UCSD-AML1 (cell line): Measurements from ENCODE around the gene LARGE1.
A peak's percentile ranks its signal among the peaks of the same experiment; 100 is the strongest.

Source experiments
- DNase-seq: peaks from one replicate; lab custom pipeline; 2025; ENCODE audit not compliant: unreplicated experiment; lab: John Stamatoyannopoulos, UW

The LARGE1 gene

DNA sequence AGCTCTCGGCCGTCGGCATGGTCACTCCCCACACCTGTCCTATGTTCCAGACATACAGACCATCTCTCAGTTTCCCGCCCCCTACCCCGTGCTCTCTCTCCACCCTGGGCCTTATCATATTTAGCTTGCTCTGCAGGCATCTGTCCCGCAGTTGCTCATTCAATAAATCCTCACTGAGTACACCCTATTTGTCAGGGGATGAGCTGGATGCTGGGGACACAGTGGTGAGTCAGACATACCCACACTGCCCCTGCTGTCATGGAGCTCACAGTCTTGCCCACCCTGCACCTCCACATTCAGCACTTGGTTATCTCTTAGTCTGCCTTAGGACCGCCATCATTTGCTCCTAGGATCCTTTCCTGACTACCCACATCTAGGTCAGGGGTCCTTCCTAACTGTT, 313.8 kb downstream of the LARGE1 start:
- no peak for DNase-seq

DNA sequence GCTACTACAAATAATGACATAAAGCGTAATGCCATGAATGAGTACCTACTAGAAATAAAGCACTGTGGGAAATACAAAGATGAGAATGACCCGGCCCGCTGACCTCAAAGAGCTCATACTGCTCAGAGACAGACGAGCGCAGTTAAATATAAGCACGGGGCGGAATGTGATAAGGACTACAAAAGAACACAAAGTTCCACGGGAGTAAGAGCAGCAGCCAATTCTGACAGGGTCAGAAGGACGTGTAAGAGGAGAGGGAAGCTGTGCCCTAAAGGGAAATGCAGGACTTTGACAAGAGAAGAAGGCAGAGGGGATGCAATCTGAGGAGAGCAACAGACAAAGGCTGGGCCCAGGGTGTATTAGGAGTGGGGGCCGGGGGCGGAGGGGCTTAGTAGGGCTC, 314.6 kb downstream of the LARGE1 start:
- no peak for DNase-seq

DNA sequence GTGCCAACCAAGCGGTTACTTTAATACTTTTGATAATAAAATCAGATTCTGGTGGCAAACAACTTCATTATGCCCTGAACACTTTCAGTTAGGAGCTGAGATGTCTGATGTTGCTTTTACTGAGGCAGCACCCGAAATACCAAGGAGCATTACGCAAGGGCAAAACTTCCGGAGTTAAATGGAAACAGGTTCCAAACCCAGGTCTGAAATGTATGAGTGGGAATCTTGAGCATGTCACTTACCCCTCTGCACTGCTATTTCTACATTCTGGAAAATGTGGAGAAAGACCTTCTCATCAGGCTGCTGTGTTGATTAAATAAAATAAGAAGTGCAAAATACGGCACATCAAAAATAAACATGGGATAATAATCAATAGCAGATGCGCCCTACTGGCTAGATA, 315.1 kb downstream of the LARGE1 start:
- no peak for DNase-seq

DNA sequence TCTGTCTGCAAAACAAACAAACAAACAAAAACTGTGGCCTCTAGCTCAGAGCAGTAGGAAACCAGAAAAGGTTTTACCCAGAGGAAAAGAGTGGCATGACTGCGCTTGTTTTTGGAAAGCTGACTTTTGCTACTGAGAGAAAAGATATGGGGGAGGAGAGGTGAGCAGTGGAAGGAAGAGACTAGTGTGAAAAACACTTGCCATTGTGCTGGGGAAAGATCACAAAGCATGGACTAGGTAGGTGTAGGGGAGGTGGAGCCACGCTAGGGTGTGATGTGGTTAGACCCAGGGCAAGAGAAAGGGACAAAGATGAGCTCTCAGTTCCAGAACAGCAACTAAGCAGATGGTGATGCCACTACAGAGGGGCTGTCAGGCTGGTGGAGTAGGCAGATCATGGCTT, 319.2 kb downstream of the LARGE1 start:
- DNase-seq = no peak

DNA sequence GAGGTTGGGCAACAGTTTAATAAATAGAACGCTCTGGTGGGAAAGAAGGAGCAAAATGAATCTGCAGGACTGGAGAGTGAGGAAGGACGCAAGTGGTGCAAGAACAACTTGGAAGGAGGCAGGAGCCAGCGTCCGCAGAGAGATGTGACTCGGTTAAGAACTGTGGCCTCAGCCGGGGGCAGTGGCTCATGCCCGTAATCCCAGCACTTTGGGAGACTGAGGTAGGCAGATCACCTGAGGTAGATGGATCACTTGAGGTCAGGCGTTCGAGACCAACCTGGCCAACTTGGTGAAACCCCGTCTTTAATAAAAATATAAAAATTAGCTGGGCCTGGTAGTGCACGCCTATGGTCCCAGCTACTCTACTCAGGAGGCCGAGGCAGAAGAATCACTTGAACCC, 319.7 kb downstream of the LARGE1 start:
- DNase-seq = no peak

DNA sequence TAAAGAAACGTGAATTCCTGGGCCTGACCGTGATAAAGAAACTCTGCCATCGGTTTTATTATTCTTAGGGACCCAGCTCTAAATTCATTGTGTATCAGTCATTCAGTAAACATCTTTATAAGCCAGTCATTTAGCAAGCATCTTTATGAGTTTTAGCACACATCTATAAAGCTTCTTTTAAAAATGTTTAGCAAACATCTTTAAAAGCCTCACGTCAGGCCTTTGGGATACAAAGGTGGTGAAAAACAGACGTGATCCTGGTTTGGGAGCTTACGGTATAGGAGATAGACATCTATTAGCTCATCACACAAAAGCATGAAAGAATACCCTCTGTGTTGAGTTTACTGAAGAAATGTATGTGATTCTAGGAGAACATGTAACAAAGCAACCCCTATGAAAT, 320.2 kb downstream of the LARGE1 start:
- DNase-seq = no peak

DNA sequence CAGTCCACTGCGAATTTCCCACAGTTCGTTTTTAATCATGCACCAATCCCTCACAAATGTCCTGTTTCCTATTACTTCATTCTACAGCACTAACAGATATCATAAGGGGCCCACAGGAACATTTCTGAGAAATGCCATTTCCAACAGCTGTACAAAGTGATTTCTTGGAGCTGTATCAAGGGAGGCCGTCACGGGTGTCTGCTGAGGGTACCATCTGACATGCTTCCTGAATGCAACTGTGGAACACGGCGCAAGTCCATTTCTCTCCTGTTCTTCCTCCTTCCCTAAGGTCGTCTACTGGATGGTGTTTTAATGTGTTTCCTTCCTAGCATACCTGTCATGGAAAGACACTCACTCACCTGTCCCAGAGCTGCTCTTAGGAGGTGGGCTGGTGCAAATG, 320.7 kb downstream of the LARGE1 start:
- DNase-seq = no peak

DNA sequence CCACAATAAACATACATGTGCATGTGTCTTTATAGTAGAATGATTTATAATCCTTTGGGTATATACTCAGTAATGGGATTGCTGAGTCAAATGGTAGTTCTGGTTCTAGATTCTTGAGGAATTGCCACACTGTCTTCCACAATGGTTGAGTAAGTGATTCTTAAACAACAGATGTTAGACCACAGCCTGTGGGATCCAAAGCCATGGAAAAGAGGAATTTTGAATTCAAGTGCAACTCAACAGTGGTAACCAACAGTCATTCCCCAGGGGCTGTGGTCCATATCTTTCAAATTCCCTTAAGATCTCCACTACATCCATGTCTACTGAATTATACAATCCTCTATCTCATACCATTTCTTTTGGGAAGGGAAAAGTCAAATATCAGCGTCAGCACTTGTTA, 321.5 kb downstream of the LARGE1 start:
- DNase-seq = no peak

DNA sequence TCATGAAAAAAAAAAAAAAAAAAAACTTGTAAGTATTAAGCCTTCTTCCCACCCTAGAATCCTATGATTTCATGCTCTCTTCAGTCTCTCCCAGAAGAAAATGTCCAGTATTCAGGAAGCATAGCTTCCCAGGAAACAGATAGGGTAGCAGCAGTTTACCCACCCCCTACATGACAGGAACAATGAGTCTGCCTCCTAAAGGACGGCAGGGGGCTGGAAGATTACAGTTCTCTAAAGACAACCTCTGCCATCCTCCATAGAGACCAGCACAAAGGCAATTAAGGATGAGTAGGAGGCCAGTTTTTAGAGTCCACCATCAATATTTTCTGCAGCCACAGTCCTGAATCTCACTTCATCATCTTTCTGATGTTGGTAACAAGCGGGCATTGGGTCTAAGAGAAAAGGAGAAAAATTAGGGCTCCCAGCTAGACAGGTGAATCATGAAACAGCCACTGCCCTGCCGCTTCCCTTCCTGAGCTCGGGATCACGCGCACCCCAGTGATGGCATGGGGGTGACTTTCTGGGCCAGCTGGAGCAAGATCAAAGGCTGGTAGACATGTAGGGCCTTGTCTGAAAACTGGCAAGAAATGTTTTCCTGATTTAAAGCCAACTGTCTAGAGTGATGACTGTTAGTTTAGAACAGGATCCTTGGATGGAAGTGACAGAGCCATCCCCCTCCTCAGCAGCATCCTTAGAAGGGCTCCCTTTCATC, 322.8 kb downstream of the LARGE1 start:
- DNase-seq = no peak

DNA sequence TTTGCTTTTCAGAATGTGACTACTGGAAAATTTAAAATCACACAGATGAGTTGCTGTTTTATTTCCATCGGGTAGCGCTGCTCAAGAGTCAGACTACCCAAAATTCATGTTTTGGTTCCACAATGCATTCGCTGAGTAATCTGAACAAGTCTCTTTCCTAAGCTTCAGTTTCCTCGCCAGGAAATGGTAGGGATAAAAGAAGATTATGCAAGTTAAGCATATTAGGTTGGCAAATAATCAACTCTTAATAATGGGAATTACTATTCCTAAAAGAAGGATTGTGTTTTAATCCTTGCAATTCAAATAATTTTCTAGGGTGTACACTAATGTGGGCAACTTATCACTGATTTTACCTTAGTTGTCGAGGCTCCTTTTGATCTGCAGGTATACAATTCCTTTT, 326.5 kb downstream of the LARGE1 start:
- no peak for DNase-seq

DNA sequence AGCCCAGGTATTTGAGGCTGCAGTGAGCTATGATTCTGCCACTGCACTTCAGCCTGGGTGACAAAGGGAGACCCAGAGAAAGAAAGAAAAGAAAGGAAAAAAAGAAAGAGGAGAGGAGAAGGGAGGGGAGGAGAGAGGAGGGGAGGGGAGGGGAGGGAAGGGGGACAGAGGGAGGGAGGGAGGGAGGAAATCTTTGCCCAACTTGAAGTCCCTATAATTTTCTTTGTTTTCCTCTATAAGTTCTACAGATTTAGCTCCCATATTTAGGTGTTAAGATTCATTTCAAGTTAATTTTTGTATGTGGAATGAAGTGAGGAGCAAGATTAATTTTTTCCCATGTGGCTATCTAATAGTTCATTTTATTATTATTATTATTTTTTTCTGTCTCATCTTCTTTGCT, 328.3 kb downstream of the LARGE1 start:
- DNase-seq = no peak

DNA sequence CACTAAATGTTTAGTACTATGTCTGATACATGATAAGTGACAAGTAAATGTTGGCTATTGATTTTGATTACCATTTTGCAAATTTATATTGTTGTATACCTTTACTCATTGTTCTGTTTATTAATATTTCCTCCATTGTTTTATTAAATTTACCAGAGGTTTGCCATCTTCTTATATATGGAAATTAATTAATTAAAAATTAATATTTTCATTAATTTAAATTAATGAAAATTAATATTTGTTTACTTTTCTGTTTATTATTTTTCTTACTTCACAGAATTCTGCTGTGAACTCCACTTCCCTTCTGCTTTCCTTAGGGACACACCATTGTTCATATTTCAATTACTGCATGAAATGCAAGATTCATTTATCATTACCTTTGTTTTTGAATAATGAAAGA, 331.0 kb downstream of the LARGE1 start:
- no peak for DNase-seq

DNA sequence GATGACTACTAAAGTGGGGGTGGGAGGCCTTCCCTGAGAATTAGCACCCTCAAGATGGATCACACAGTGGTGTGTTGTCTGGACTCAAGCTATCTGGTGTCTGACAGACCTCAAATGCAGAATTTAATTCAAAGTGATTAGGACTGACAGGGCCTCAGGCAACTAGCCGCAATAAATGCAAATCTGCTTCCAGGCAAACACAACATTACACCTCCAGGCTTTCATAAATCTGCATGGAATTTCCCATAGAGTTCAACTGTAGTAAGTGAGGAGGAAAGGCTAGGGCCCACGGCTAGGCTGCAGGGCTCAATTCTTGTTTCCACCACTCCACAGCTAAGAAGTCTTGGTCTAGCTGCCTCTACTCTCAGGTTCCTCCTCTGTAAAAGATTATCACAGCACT, 331.4 kb downstream of the LARGE1 start:
- no peak for DNase-seq

DNA sequence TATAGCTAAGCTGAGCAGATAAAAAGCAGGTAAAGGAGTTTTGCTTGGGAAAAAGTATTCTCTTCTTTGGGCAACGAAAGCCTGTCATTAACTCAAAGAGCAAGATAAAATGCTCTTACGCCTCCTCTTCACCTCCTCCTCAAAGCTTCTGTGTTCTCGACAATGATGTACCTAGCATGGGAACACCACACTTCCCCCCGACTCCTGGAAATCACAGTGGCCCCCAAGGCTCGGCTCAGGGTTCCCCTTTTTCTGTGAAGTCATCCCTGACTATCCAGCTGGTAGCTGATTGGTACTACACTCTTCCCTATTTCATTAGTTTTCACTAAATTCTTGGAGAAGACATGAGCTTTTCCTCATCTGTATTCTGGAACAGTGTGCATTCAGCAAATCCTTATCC, 336.1 kb downstream of the LARGE1 start:
- DNase-seq = no peak

DNA sequence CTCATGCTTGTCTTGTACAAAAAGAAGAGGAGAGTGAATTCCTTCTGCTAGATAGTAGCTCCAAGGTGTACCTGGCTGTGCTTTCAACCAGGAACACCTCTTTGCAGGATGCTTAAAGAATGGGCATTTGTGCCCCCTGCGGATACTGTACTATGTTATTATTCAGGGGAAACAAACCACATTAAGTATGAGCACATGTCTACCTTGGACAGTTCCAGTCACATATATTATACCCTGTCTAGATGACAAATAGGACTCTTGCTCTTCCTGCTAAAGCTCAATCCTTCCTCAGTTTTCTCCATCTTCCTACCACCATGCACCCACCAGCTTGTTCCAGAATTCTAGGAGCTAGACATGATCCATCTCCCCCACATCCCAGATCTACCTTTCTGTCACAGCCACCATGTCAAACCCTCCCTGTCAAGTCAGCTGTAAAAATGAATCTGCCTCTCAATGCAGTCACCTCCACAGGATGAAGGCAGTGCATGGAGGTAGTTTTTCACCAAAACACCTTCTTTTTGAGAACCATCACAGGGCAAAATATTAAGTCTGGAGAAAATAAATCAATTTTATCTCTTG, 337.4 kb downstream of the LARGE1 start:
- DNase-seq = no peak

DNA sequence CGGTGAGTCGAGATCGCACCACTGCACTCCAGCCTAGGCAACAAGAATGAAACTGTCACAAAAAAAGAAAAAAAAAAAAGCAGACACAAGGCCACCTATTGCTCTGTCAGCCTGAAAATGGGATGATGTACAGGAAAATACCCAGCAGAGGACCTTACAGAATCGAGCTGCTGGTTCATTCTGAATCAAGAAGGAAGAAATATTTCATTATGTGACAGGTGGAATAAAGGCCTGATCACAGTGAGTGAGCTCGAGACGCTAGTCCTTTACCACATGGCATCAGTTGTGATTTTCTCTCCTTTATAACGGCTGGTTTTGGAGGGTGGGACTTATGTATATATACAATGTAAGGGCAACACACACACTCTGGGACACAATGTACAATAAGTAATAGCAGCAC, 340.0 kb downstream of the LARGE1 start:
- no peak for DNase-seq

DNA sequence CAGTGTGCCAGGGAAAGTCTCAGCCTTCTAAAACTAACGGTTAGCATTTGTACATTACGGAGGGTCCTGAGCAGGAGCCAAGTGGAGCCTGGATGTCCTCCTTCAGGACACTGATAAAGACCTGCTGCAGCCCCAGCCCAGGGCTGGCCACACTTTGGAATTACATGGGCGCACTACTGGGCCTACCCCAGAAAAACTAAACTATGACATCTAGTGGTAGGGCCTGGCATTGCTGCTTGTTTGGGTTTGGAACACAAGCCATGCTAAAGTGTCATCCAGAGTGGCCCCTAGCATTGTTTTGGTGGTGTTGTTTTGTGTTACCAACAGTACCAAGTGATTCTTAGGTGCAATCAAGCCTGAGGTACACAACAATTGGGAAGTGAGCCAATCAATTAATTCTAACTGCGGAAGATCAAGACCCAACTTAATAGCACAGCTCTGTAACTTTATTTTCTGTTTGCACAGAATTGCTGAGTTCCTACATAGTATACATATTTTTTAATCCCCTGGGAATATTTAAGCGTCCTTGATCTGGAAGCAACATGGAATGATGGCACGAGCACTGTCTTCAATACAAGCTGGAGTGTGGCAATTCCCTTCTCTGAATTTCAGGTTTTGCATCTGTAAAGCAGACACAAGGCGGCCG, 340.7 kb downstream of the LARGE1 start:
- peak; percentile 24 for DNase-seq

DNA sequence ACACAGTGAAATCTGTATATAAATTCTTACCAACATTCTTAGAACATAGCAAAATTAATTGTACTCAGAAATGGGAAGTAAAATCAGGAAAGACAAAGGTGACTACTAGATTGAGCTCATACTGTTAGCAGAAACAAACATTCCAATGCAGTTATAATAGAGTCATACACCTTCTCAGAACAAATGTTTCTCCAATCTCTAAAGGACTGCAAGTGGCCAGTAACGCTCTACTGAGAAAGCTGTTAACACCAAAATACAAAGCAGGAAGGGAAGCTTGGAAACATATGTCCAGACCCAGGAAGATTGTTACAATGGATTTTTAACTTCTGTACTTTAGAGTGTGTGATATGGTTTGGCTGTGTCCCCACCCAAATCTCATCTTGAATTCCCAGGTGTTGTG, 341.5 kb downstream of the LARGE1 start:
- no peak for DNase-seq

DNA sequence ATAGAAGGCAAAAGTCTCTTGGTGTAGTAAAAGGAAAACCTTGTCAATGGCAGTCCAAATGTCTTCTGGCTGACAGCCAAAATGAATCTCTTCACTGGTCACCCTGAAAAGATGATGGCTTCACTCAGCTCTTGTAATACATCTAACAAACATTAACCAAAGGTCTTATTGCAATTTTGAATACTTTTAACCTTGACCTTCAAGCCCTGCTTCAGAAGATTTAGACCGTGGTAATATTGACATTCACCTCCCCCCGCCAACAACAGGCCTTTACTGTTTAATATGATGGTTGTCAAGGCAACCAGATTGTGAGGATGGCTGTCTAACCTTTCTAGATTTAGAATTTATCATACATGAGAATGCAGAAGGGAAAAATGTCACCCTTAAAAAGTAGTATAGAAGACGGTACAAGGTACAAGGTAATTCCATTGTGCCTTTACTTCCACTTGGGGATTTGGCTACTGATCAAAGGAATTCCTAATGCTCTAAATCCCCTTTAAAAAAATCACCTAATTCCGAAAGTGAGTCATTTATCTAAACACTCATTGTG, 342.3 kb downstream of the LARGE1 start:
- DNase-seq = no peak

DNA sequence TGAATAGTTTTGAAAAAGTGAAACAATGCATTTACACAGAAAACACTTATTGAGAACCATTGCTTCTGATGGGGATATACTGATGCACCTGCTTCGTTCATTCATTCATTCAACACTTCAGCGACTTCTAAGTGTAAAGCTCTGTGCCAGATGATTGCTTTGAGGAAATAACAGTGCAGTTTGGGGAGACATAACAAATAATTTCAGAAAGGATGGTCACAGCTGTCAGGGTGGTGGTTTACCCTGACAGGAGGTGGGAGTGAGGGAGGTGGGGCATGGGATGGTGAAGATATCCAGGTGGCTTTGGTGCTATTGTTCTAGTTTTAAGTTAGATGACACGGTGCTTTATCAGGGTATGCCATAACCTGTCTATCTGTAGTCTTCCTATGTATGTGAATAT, 344.1 kb downstream of the LARGE1 start:
- no peak for DNase-seq

DNA sequence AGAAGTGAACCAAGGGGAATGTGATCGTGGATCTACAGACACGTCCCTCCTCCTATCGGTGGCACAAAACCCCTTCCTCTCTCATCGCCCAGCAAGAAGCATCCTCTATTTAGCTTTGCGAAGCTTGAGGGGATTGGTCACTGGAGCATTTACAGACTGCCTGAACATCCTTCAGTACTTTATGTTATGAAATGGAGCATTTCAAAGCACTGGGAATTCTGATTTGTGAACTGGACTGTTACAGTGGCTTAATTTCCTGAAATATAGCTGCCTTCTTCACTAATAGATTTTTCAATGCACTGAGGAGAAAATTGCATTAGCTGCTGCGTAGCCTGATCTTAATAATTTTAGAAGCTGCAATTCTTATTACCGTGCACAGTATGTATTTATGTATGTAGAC, 344.5 kb downstream of the LARGE1 start:
- DNase-seq = no peak

DNA sequence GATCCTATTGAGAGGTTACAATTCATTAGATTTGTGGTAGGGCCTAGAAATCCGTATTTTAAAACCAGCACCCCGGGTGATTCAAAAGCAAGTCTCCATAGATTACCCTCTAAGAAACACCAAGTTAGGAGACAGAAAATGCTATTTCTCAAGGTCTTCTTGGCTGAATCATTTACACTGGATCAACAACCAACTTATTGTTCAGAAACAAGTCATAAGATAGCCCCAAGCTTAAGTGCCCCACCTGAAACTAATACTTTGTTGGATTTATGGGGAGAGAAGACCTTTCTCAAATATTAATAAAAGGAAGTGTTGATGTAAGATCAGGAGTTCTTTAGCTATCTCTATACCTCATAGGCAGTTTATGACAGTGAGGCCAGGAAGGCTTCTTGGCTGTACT, 345.2 kb downstream of the LARGE1 start:
- DNase-seq = no peak
